H9 (cell line): ENCODE data around the gene SV2A. TPM values are rescaled to one million over a fixed set of nuclear protein-coding genes. Genes with fewer than 3 reads are reported as not detected.
"Not testable (repeated sequence)": the region's sequence is repeated elsewhere in the genome, so short reads cannot be mapped to it uniquely, and the experiment has no call there.

ENCODE experiments used
- DNase-seq: peaks from one replicate; pipeline ENCODE4 v3.0.0-alpha.2; 2017
- H2AFZ ChIP-seq: one replicate; pipeline ENCODE4 v1.6.1; 2013; ENCODE audit warnings: mild to moderate bottlenecking, low read length, control low read depth, moderate library complexity
- H2AK5ac ChIP-seq: 2 replicates; pipeline ENCODE4 v1.6.1; 2013; ENCODE audit warnings: low read length, control low read depth, mixed read lengths; ENCODE audit not compliant: insufficient read length
- H2BK120ac ChIP-seq: one replicate; pipeline ENCODE4 v1.6.1; 2013; ENCODE audit warnings: low read depth, mild to moderate bottlenecking, low read length, control low read depth, inconsistent platforms; ENCODE audit not compliant: poor library complexity, severe bottlenecking
- H2BK12ac ChIP-seq: 2 replicates; pipeline ENCODE4 v1.6.1; 2013; ENCODE audit warnings: low read length, control low read depth, mixed read lengths, low read depth; ENCODE audit not compliant: insufficient read length
- H2BK15ac ChIP-seq: 2 replicates; pipeline ENCODE4 v1.6.1; 2013; ENCODE audit warnings: low read depth, low read length, control low read depth
- H2BK20ac ChIP-seq: one replicate; pipeline ENCODE4 v1.6.1; 2013; ENCODE audit warnings: low read depth, mild to moderate bottlenecking, low read length, control low read depth, inconsistent platforms; ENCODE audit not compliant: poor library complexity, severe bottlenecking
- H2BK5ac ChIP-seq: 2 replicates; pipeline ENCODE4 v1.6.1; 2013; ENCODE audit warnings: low read length, control low read depth, mixed read lengths; ENCODE audit not compliant: insufficient read length
- H3K14ac ChIP-seq: 2 replicates; pipeline ENCODE4 v1.6.1; 2013; ENCODE audit warnings: low read length, control low read depth; ENCODE audit not compliant: insufficient read depth
- H3K18ac ChIP-seq: 2 replicates; pipeline ENCODE4 v1.6.1; 2013; ENCODE audit warnings: low read depth, mild to moderate bottlenecking, mixed read lengths, low read length, control low read depth; ENCODE audit not compliant: insufficient read length
- H3K23ac ChIP-seq: 2 replicates; pipeline ENCODE4 v1.6.1; 2013; ENCODE audit warnings: low read length, control low read depth, mixed read lengths, low read depth; ENCODE audit not compliant: insufficient read length
- H3K23me2 ChIP-seq: 2 replicates; pipeline ENCODE4 v1.6.1; 2013; ENCODE audit warnings: low read depth, mild to moderate bottlenecking, mixed read lengths, low read length, control low read depth; ENCODE audit not compliant: insufficient read length, poor library complexity, severe bottlenecking
- H3K27ac ChIP-seq: 2 replicates; pipeline ENCODE4 v1.5.1; 2013; ENCODE audit warnings: low read length, control low read depth, mixed read lengths, low read depth; ENCODE audit not compliant: insufficient read length
- H3K27me3 ChIP-seq: 2 replicates; pipeline ENCODE4 v1.6.1; 2013; ENCODE audit warnings: low read length, control low read depth, inconsistent platforms; ENCODE audit not compliant: insufficient read depth
- H3K4ac ChIP-seq: 2 replicates; pipeline ENCODE4 v1.6.1; 2013; ENCODE audit warnings: low read depth, mild to moderate bottlenecking, control low read depth, inconsistent platforms, low read length, moderate library complexity
- H3K4me1 ChIP-seq: 2 replicates; pipeline ENCODE4 v1.6.1; 2013; ENCODE audit warnings: low read length, control low read depth, inconsistent platforms; ENCODE audit not compliant: insufficient read depth
- H3K4me2 ChIP-seq: 2 replicates; pipeline ENCODE4 v1.6.1; 2013; ENCODE audit warnings: low read length, control low read depth, mixed read lengths; ENCODE audit not compliant: insufficient read length, insufficient read depth
- H3K56ac ChIP-seq: 2 replicates; pipeline ENCODE4 v1.6.1; 2013; ENCODE audit warnings: low read depth, mild to moderate bottlenecking, mixed read lengths, low read length, control low read depth; ENCODE audit not compliant: insufficient read length
- H3K79me1 ChIP-seq: 2 replicates; pipeline ENCODE4 v1.6.1; 2013; ENCODE audit warnings: low read depth, mild to moderate bottlenecking, moderate library complexity, low read length, control low read depth, inconsistent platforms; ENCODE audit not compliant: insufficient read depth, poor library complexity, severe bottlenecking
- H3K79me2 ChIP-seq: 2 replicates; pipeline ENCODE4 v1.6.1; 2013; ENCODE audit warnings: low read length, control low read depth, inconsistent platforms; ENCODE audit not compliant: insufficient read depth
- H3K9ac ChIP-seq: 2 replicates; pipeline ENCODE4 v1.6.1; 2013; ENCODE audit warnings: low read length, control low read depth, mixed read lengths; ENCODE audit not compliant: insufficient read length; ENCODE audit errors: extremely low read depth
- H3K9me3 ChIP-seq: one replicate; pipeline ENCODE4 v1.6.1; 2013; ENCODE audit warnings: low read depth, low read length, inconsistent platforms; ENCODE audit not compliant: control insufficient read depth
- H3T11ph ChIP-seq: one replicate; pipeline ENCODE4 v1.6.1; 2013; ENCODE audit warnings: mild to moderate bottlenecking, low read length, control low read depth, inconsistent platforms
- H4K20me1 ChIP-seq: one replicate; pipeline ENCODE4 v1.6.1; 2013; ENCODE audit not compliant: control insufficient read depth, insufficient read length, insufficient read depth
- H4K5ac ChIP-seq: 2 replicates; pipeline ENCODE4 v1.6.1; 2013; ENCODE audit warnings: low read depth, mild to moderate bottlenecking, mixed read lengths, low read length, control low read depth; ENCODE audit not compliant: insufficient read length
- H4K8ac ChIP-seq: replicated peaks from 2 replicates; pipeline ENCODE4 v1.6.1; 2013; ENCODE audit warnings: low read length, control low read depth, mixed read lengths, low read depth; ENCODE audit not compliant: insufficient read length
- H4K91ac ChIP-seq: 2 replicates; pipeline ENCODE4 v1.6.1; 2013; ENCODE audit warnings: low read depth, mild to moderate bottlenecking, moderate library complexity, mixed read lengths, low read length, control low read depth; ENCODE audit not compliant: insufficient read length
- H3K27ac Mint-ChIP-seq, 3 experiments: 2 replicates in 2 of 3; 3 replicates in 1 of 3; pipeline ENCODE4 v1.8.0; 2020 to 2021; ENCODE audit warnings: mixed read lengths in 3 of 3, mild to moderate bottlenecking in 1 of 3, moderate library complexity in 1 of 3
- H3K27me3 Mint-ChIP-seq: 2 replicates; pipeline ENCODE4 v1.8.0; 2021; ENCODE audit warnings: low read depth, mild to moderate bottlenecking, moderate library complexity, mixed read lengths
- H3K36me3 Mint-ChIP-seq, 3 experiments: 2 replicates in 2 of 3; 3 replicates in 1 of 3; pipeline ENCODE4 v1.8.0; 2020 to 2021; ENCODE audit warnings: low read depth in 3 of 3, mixed read lengths in 3 of 3; ENCODE audit not compliant: insufficient read depth in 1 of 3
- H3K4me1 Mint-ChIP-seq, 2 experiments: 2 replicates each; pipeline ENCODE4 v1.8.0; 2020; ENCODE audit warnings: mixed read lengths in 2 of 2
- H3K4me3 Mint-ChIP-seq, 2 experiments: 2 replicates in 1 of 2; 3 replicates in 1 of 2; pipeline ENCODE4 v1.8.0; 2020 to 2021; ENCODE audit warnings: mild to moderate bottlenecking in 2 of 2, mixed read lengths in 2 of 2, moderate library complexity in 1 of 2
- H3K9me3 Mint-ChIP-seq, 2 experiments: 2 replicates in 1 of 2; 3 replicates in 1 of 2; pipeline ENCODE4 v1.8.0; 2020; ENCODE audit warnings: mild to moderate bottlenecking in 2 of 2, mixed read lengths in 2 of 2, moderate library complexity in 1 of 2
- WGBS: extraction: QIAGEN DNeasy Blood & Tissue Kit; methylation state at CpG from one replicate; pipeline ENCODE4 v1.1.7; 2013; ENCODE audit warnings: missing lambda C conversion rate, low lambda C conversion rate, mixed read lengths; ENCODE audit not compliant: insufficient read length; ENCODE audit errors: extremely low coverage; 5-methylcytosine and 5-hydroxymethylcytosine counted together
- total RNA-seq: library from RNA; stranded (reverse); gene quantifications from 2 replicates; pipeline ENCODE4 v1.2.1, GENCODE V29; 2021
- TF ChIP-seq, protein P1 (sequence below): fragments of 200-600 bp; sonication (generic); conservative IDR thresholded peaks from 3 replicates; pipeline ENCODE4 v1.8.0; 2021; ENCODE audit warnings: antibody characterized with exemption, mild to moderate bottlenecking

The SV2A gene
- total RNA-seq, 1 experiment from 2014 or later: 42.4 TPM

DNA sequence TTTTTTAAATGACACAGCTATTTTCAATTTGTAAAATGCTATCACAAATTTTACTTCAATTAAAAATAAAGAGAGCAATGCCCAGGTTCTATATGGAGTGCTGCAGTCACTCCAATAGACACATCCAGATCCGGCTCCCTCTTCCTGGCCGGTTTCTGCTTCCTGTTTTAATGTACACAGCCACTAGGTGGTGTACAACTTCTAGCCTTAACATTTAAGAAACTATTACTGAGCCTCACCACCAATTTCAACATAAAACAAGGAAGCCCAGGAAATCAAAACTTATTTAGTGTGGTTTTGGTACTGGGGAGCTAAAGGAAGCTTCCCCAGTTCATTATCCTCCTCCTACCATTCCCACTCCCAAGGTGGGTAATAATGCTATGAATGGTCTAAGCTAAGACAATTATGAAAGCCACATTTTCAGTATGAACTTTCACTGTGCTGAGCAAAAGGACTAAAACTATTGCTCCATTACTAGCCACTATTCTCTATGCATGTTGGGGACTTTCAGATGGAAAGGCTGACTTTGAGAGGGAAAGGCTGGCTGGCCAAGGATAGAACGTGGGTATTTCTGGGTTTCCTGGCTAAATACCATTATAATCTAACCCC lies 44.5 kb upstream of the SV2A start:
- no peak overlapping the region for H2BK20ac ChIP-seq
- no peak overlapping the region for H3T11ph ChIP-seq
- H3K27me3 Mint-ChIP-seq: no peaks in the 10 kb centered on the region
- H3K36me3 Mint-ChIP-seq: peaks cover 54 to 75% (median 72%) of the 10 kb centered on the region in 3 experiments
- H3K23me2 ChIP-seq: no peaks in the 10 kb centered on the region
- peak; percentile 41 for DNase-seq
- H3K9me3 Mint-ChIP-seq: peaks cover 22 to 28% of the 10 kb centered on the region in 2 experiments
- H3K27me3 ChIP-seq: no peaks in the 10 kb centered on the region
- H2BK15ac ChIP-seq: no peak overlapping the region
- H2AK5ac ChIP-seq: no peak overlapping the region
- H2BK5ac ChIP-seq: no peak overlapping the region
- H3K9ac ChIP-seq: no peak overlapping the region
- TF ChIP-seq, protein P1, sequence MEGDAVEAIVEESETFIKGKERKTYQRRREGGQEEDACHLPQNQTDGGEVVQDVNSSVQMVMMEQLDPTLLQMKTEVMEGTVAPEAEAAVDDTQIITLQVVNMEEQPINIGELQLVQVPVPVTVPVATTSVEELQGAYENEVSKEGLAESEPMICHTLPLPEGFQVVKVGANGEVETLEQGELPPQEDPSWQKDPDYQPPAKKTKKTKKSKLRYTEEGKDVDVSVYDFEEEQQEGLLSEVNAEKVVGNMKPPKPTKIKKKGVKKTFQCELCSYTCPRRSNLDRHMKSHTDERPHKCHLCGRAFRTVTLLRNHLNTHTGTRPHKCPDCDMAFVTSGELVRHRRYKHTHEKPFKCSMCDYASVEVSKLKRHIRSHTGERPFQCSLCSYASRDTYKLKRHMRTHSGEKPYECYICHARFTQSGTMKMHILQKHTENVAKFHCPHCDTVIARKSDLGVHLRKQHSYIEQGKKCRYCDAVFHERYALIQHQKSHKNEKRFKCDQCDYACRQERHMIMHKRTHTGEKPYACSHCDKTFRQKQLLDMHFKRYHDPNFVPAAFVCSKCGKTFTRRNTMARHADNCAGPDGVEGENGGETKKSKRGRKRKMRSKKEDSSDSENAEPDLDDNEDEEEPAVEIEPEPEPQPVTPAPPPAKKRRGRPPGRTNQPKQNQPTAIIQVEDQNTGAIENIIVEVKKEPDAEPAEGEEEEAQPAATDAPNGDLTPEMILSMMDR: peak; percentile 82
- no peak overlapping the region for H3K4ac ChIP-seq
- H3K18ac ChIP-seq: no peak overlapping the region
- no peak overlapping the region for H3K23ac ChIP-seq
- H3K4me2 ChIP-seq: no peak overlapping the region
- H4K8ac ChIP-seq: no peak overlapping the region
- H3K4me1 Mint-ChIP-seq: no peaks in the 10 kb centered on the region
- no peak overlapping the region for H3K27ac Mint-ChIP-seq
- no peaks in the 10 kb centered on the region for H4K20me1 ChIP-seq
- H3K9me3 ChIP-seq: peaks cover 9% of the 10 kb centered on the region
- WGBS: no CpG with 5 or more reads among the region's 3 CpGs
- no peak overlapping the region for H4K91ac ChIP-seq
- no peaks in the 10 kb centered on the region for H3K79me1 ChIP-seq
- no peak overlapping the region for H3K27ac ChIP-seq
- H3K14ac ChIP-seq: no peak overlapping the region
- no peaks in the 10 kb centered on the region for H3K79me2 ChIP-seq
- H2AFZ ChIP-seq: no peak overlapping the region
- no peaks in the 10 kb centered on the region for H3K4me1 ChIP-seq
- no peak overlapping the region for H4K5ac ChIP-seq
- H2BK12ac ChIP-seq: no peak overlapping the region
- no peak overlapping the region for H3K56ac ChIP-seq
- no peak overlapping the region for H3K4me3 Mint-ChIP-seq
- no peak overlapping the region for H2BK120ac ChIP-seq

DNA sequence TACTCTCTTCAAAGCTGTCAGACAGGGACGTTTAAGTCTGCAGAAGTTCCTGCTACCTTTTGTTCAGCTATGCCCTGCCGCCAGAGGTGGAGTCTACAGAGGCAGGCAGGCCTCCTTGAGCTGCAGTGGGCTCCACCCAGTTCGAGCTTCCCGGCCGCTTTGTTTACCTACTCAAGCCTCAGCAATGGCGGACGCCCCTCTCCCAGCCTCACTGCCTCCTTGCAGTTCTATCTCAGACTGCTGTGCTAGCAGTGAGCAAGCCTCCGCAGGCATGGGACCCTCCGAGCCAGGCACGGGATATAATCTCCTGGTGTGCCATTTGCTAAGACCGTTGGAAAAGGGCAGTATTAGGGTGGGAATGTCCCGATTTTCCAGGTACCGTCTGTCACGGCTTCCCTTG lies 39.9 kb upstream of the SV2A start:
- H4K91ac ChIP-seq, H3K27me3 Mint-ChIP-seq, DNase-seq, H3K56ac ChIP-seq, H2AK5ac ChIP-seq, H2BK15ac ChIP-seq, H3K9ac ChIP-seq, H4K5ac ChIP-seq, H3K79me2 ChIP-seq, H3K4me3 Mint-ChIP-seq, H3K4me1 ChIP-seq, H4K8ac ChIP-seq, H3K23ac ChIP-seq, H3K27ac Mint-ChIP-seq, H2AFZ ChIP-seq, H3K4me2 ChIP-seq, H4K20me1 ChIP-seq, H3K18ac ChIP-seq, H3K27me3 ChIP-seq, H2BK120ac ChIP-seq, H2BK20ac ChIP-seq, H2BK12ac ChIP-seq, H3K4ac ChIP-seq, H3K4me1 Mint-ChIP-seq, H2BK5ac ChIP-seq, H3K14ac ChIP-seq, H3T11ph ChIP-seq, H3K23me2 ChIP-seq, H3K9me3 ChIP-seq, H3K79me1 ChIP-seq, H3K27ac ChIP-seq: not testable (repeated sequence)
- Mint-ChIP-seq H3K36me3 (peaks cover 69 to 85% (median 77%) of the 10 kb centered on the region in 3 experiments), H3K9me3 (peaks cover 32 to 50% of the 10 kb centered on the region in 2 experiments)
- WGBS: no CpG with 5 or more reads among the region's 14 CpGs
